ENCODE results near the gene UCP2.

DNA sequence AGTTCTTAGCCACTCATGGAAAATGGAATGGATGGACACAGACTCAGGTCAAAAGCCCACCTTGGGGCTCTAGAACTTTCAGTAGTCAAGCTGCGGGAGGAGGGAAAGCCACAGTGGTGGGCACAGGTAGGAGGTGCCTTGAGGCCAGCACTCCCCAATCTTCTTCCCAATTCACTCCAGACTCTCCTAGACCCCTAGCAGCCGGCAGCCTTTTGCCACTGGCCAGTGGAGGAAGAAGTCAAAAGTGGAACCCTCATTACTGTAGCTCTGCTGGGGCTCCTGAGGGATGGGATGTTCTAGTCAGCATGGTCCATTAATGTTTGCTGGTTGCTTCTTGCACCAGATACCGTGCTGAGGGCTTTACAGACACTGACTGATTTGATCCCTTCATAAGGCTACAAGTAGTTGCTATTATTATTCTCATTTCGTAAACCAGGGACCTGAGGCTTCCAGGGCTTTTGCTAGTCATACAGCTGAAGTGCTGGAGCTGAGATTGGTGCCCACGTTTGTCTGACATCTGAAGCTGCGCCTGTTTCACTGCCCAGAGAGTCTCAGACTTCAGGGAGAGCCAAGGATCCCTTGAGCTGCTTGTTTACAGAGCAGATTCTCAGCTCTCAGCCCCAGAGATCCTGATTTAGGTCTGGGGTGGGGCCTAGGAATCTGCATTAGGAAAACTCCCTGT is 25.2 kb upstream of the UCP2 start:
- TF ChIP-seq, protein P1, sequence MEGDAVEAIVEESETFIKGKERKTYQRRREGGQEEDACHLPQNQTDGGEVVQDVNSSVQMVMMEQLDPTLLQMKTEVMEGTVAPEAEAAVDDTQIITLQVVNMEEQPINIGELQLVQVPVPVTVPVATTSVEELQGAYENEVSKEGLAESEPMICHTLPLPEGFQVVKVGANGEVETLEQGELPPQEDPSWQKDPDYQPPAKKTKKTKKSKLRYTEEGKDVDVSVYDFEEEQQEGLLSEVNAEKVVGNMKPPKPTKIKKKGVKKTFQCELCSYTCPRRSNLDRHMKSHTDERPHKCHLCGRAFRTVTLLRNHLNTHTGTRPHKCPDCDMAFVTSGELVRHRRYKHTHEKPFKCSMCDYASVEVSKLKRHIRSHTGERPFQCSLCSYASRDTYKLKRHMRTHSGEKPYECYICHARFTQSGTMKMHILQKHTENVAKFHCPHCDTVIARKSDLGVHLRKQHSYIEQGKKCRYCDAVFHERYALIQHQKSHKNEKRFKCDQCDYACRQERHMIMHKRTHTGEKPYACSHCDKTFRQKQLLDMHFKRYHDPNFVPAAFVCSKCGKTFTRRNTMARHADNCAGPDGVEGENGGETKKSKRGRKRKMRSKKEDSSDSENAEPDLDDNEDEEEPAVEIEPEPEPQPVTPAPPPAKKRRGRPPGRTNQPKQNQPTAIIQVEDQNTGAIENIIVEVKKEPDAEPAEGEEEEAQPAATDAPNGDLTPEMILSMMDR (IDR thresholded peaks at IDR 0.05; ENCODE audit: low read depth, low read length, poor library complexity, severe bottlenecking) = no peak
- TF ChIP-seq EZH2phosphoT487 (IDR thresholded peaks at IDR 0.05; ENCODE audit: borderline replicate concordance, low read length) = no peak

Measured in DOHH2 (cell line).